Prostate gland (tissue), 2 donors: Measurements from ENCODE around the gene HNRNPU. TPM values are rescaled to one million over a fixed set of nuclear protein-coding genes. Genes with fewer than 3 reads are reported as not detected.

Experiments used
- DNase-seq: peaks from one replicate; pipeline ENCODE4 v3.0.0-alpha.2; 2019; ENCODE audit warnings: low spot score
- H3K27ac ChIP-seq, 2 donors: fragments of 200-600 bp; sonication (generic); 2 replicates each; pipeline ENCODE4 v1.5.1; 2017 to 2019
- H3K27me3 ChIP-seq: fragments of 200-600 bp; sonication (generic); replicated peaks from 2 replicates; pipeline ENCODE4 v1.5.1; 2019; ENCODE audit not compliant: insufficient read depth
- H3K36me3 ChIP-seq, 2 donors: fragments of 200-600 bp; sonication (generic); 1 replicate in 1 of 2; 2 replicates in 1 of 2; pipeline versions ENCODE4 v1.5.1 to v1.8.1; 2017 to 2019
- H3K4me1 ChIP-seq: fragments of 200-600 bp; sonication (generic); replicated peaks from 2 replicates; pipeline ENCODE4 v1.5.1; 2019
- H3K4me3 ChIP-seq, 2 donors: fragments of 200-600 bp; sonication (generic); 2 replicates each; pipeline ENCODE4 v1.5.1; 2017 to 2019
- H3K9me3 ChIP-seq: fragments of 200-600 bp; sonication (generic); 2 replicates; pipeline ENCODE4 v1.5.1; 2017
- CTCF ChIP-seq, 4 experiments: fragments of 200-600 bp in 2 of 4; fragments of 450-650 bp in 2 of 4; sonication (generic) in 2 of 4; IDR thresholded peaks; 1 replicate in 3 of 4; 2 replicates in 1 of 4; pipeline ENCODE4 v1.5.1; 2016 to 2019; ENCODE audit warnings: antibody characterized with exemption in 4 of 4, mild to moderate bottlenecking in 2 of 4, moderate library complexity in 2 of 4
- POLR2A ChIP-seq: fragments of 450-650 bp; IDR thresholded peaks from one replicate; pipeline ENCODE4 v1.6.1; 2016; ENCODE audit warnings: antibody characterized with exemption, mild to moderate bottlenecking
- POLR2AphosphoS5 ChIP-seq: sonication (generic); formaldehyde crosslinking; IDR thresholded peaks from one replicate; pipeline ENCODE4 v1.6.1; 2017; ENCODE audit warnings: antibody characterized with exemption
- WGBS: methylation state at CpG from one replicate; pipeline ENCODE4 v1.1.5; 2018; 5-methylcytosine and 5-hydroxymethylcytosine counted together
- intact Hi-C: fragments of 100-400 bp; cut with DNase I; formaldehyde crosslinking; loops from one replicate; pipeline ENCODE4 v1.14.2; 2022
- total RNA-seq, 2 donors: library from RNA; depleted of rRNA; stranded (reverse); fragments of >200 nt; gene quantifications; one replicate each; pipeline ENCODE4 v1.1.0, GENCODE V29; 2016

HNRNPU gene
- total RNA-seq, 2 donors from 2014 or later = 302 to 350 TPM

- no peaks in the 10 kb centered on the region for H3K4me1 ChIP-seq
- DNase-seq = no peak
- H3K27ac ChIP-seq = no peak overlapping the region
- 75% methylated on average over 6 of the region's 6 CpGs for WGBS
- no peak for TF ChIP-seq POLR2AphosphoS5
- TF ChIP-seq POLR2A = no peak
- TF ChIP-seq CTCF (IDR thresholded peaks at IDR 0.05) = no peak
- H3K4me3 ChIP-seq = no peak overlapping the region
- no peaks in the 10 kb centered on the region for H3K36me3 ChIP-seq
- intact Hi-C loops = no loop called here
- no peaks in the 10 kb centered on the region for H3K27me3 ChIP-seq
- no peaks in the 10 kb centered on the region for H3K9me3 ChIP-seq
These were observed 51.0 kb downstream of the HNRNPU start for GRCh38 chr1:244813327-244813726.

- H3K9me3 ChIP-seq = no peaks in the 10 kb centered on the region
- TF ChIP-seq POLR2A (no peak), CTCF (IDR thresholded peaks at IDR 0.05) (no peak), POLR2AphosphoS5 (no peak)
- H3K4me1 ChIP-seq = no peaks in the 10 kb centered on the region
- H3K4me3 ChIP-seq = no peak overlapping the region
- intact Hi-C loops = no loop called here
- 93% methylated on average over 22 of the region's 22 CpGs for WGBS
- no peak for DNase-seq
- H3K27me3 ChIP-seq = no peaks in the 10 kb centered on the region
- no peaks in the 10 kb centered on the region for H3K36me3 ChIP-seq
- H3K27ac ChIP-seq = no peak overlapping the region
These were observed 54.1 kb downstream of the HNRNPU start for GRCh38 chr1:244810221-244810620.

- Histone ChIP-seq H3K27me3 (no peaks in the 10 kb centered on the region), H3K4me3 (no peak overlapping the region), H3K27ac (no peak overlapping the region), H3K4me1 (no peaks in the 10 kb centered on the region), H3K9me3 (no peaks in the 10 kb centered on the region), H3K36me3 (no peaks in the 10 kb centered on the region)
- DNase-seq = no peak
- TF ChIP-seq POLR2A (no peak), POLR2AphosphoS5 (no peak), CTCF (IDR thresholded peaks at IDR 0.05) (no peak)
- intact Hi-C loops = no loop called here
These were observed 57.2 kb downstream of the HNRNPU start for GRCh38 chr1:244807138-244807537.

GRCh38 chr1:244804841-244805240, 59.5 kb downstream of the HNRNPU start:
- no peak for DNase-seq
- no peak for TF ChIP-seq CTCF (IDR thresholded peaks at IDR 0.05)
- TF ChIP-seq POLR2AphosphoS5 = no peak
- no peak for TF ChIP-seq POLR2A
- Histone ChIP-seq H3K27ac (no peak overlapping the region), H3K36me3 (no peaks in the 10 kb centered on the region), H3K4me3 (no peak overlapping the region), H3K4me1 (no peaks in the 10 kb centered on the region), H3K27me3 (no peaks in the 10 kb centered on the region), H3K9me3 (no peaks in the 10 kb centered on the region)
- WGBS = 93% methylated on average over 8 of the region's 8 CpGs
- intact Hi-C loops = loop anchor here (5.0 kb wide), 1 partner anchor 237 kb away; no protein-coding TSS in a partner anchor

GRCh38 chr1:244802556-244803239, 61.6 kb downstream of the HNRNPU start:
- Histone ChIP-seq H3K9me3 (no peaks in the 10 kb centered on the region), H3K4me1 (no peaks in the 10 kb centered on the region), H3K36me3 (no peaks in the 10 kb centered on the region), H3K4me3 (no peak overlapping the region), H3K27ac (no peak overlapping the region), H3K27me3 (no peaks in the 10 kb centered on the region)
- intact Hi-C loops = loop anchor here (5.0 kb wide), 1 partner anchor 240 kb away; no protein-coding TSS in a partner anchor
- TF ChIP-seq POLR2A (no peak), POLR2AphosphoS5 (no peak), CTCF (IDR thresholded peaks at IDR 0.05) (no peak)
- WGBS = 85% methylated on average over 16 of the region's 16 CpGs
- no peak for DNase-seq
